GM06990 (cell line): ENCODE measurements around the gene PI4K2A.

Experiments
- DNase-seq: peaks from one replicate; pipeline ENCODE4 v3.0.0-alpha.2; 2011; ENCODE audit not compliant: insufficient read length; ENCODE audit errors: extremely low read depth
- H3K27me3 ChIP-seq: replicated peaks from 2 replicates; pipeline ENCODE4 v1.6.0; 2011; ENCODE audit warnings: low read length; ENCODE audit not compliant: control insufficient read depth, insufficient read depth
- H3K36me3 ChIP-seq: 2 replicates; pipeline ENCODE4 v1.5.1; 2011; ENCODE audit warnings: low read length; ENCODE audit not compliant: control insufficient read depth, insufficient read depth
- H3K4me3 ChIP-seq: replicated peaks from 2 replicates; pipeline ENCODE4 v1.5.1; 2011; ENCODE audit warnings: low read depth, mild to moderate bottlenecking, control low read depth, low read length
- TF ChIP-seq, protein P1 (sequence below): IDR thresholded peaks from 2 replicates; pipeline ENCODE4 v1.5.1; 2011; ENCODE audit warnings: low read length, control low read depth, mild to moderate bottlenecking, inconsistent platforms; ENCODE audit not compliant: insufficient read depth, poor library complexity, severe bottlenecking

PI4K2A gene

DNA sequence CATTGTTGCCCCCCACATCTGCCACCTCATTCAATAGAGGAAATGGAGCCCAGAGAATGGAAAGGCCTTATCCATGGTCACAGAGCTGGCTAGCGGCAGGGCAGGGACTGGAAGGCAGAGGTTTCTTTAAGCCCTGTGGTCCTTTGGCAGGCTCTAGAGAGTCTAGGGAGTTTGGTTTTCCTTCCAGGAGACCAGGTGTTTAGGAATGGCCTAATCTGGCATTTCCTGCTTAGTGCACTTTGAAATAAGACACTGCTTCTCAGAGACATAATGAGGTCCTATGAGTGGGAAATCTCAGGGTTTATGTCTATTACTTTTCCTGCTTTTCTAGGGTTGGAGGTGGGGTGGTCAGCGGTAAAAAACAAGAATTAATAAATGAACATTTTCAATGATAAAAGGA lies 79.1 kb downstream of the PI4K2A start:
- TF ChIP-seq, protein P1, sequence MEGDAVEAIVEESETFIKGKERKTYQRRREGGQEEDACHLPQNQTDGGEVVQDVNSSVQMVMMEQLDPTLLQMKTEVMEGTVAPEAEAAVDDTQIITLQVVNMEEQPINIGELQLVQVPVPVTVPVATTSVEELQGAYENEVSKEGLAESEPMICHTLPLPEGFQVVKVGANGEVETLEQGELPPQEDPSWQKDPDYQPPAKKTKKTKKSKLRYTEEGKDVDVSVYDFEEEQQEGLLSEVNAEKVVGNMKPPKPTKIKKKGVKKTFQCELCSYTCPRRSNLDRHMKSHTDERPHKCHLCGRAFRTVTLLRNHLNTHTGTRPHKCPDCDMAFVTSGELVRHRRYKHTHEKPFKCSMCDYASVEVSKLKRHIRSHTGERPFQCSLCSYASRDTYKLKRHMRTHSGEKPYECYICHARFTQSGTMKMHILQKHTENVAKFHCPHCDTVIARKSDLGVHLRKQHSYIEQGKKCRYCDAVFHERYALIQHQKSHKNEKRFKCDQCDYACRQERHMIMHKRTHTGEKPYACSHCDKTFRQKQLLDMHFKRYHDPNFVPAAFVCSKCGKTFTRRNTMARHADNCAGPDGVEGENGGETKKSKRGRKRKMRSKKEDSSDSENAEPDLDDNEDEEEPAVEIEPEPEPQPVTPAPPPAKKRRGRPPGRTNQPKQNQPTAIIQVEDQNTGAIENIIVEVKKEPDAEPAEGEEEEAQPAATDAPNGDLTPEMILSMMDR = no peak
- Histone ChIP-seq H3K4me3 (no peak overlapping the region), H3K36me3 (no peaks in the 10 kb centered on the region), H3K27me3 (no peaks in the 10 kb centered on the region)
- DNase-seq = no peak

DNA sequence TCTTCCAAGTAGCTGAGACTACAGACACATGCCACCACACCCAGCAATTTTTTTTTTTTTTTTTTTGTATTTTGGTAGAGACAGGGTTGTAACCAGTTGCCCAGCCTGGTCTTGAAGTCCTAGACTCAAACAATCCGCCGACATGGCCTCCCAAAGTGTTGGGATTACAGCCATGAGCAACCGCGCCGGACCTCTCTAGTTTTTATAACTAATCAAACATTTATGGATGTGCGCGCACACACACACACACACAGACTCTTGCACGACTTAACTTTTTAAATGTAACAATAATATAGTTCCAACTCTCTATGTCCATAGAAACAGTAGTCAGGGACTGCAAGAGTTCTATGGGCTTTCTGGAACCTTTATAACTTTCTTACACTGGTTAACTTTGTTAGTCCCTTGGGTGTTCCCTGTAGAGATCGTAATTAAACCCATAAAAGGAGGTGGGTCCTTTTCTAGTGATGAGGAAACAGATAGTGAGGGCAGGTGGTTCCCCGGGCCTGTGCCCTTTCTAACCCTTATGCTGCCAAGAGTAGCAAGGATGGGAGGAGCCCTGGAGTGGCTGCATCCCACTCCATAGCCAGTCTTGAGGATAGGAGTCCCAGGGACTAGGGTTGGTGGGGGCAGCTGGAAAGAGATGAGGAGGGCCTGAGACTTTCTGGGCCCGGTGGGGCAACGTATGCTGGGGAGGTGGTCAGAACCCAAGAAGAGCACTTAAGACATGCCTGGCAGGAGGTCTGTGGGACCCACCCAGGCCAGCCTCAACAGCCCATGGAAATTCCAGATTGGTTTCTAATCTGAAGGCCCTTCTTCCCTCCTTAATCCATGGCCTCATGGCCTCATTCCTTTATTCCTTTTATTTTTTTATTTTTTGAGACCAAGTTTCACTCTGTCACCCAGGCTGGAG lies 81.7 kb downstream of the PI4K2A start:
- no peak for DNase-seq
- Histone ChIP-seq H3K36me3 (no peaks in the 10 kb centered on the region), H3K27me3 (no peaks in the 10 kb centered on the region), H3K4me3 (no peak overlapping the region)
- TF ChIP-seq, protein P1 = no peak

DNA sequence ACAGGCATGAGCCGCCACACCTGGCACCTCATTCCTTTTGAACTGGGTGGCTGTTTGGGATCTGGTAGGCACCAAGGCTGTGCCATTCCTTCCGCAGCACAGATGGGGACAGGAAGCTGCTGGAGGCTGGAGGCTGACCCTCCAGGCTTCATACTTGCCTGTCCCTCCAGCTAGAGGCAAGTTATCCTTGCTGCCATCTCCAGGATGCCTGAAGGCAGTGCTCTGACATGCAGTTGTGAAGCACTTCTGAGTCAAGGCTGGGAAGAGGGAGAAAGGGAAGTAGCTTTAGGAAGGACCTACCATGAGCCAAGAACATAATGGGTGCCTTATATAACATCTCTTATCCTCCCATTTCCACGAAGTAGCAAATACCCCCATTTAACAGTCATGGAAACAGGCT lies 82.5 kb downstream of the PI4K2A start:
- H3K4me3 ChIP-seq = no peak overlapping the region
- H3K36me3 ChIP-seq = no peaks in the 10 kb centered on the region
- no peak for DNase-seq
- no peaks in the 10 kb centered on the region for H3K27me3 ChIP-seq
- TF ChIP-seq, protein P1 = no peak

DNA sequence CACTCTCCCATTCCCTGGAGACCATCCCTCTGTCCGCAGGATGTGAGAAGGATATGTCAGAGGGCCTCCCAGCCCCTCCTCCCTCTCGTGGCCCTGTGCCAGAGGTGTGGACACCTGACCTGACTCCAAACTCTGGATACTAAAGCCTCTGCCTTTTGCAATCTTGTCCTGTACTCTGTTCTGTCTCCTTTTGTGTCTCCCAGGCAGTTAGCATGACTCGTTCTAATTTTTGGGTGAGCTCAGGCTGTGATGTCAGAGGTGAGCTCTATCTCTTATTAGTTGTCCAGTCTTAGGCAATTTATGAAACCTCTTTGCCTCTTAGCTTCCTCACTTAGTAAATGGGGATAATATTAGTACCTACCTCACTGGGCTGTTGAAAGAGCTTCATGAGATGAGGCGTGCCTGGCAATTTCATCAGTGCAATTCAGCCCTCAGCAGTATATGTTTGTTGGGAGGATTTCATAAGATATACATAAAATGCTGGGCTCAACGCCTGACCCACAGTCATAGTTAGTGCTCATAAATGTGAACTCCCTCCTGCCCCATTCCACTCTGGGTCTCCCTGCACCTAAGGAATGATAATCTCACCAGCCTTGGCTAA lies 84.0 kb downstream of the PI4K2A start:
- no peak for DNase-seq

More for the DNA sequence above, 84.0 kb downstream of the PI4K2A start:
- Histone ChIP-seq H3K4me3 (no peak overlapping the region), H3K36me3 (no peaks in the 10 kb centered on the region), H3K27me3 (no peaks in the 10 kb centered on the region)
- TF ChIP-seq, protein P1 = no peak
